GM19468 (cell line): ENCODE measurements around the gene EXD3.

Experiments used
- ATAC-seq: cut with Tn5 transposase; IDR thresholded peaks from one replicate; pipeline ENCODE4 v1.9.1; 2021; ENCODE audit warnings: mild to moderate bottlenecking, moderate library complexity, moderate number of reproducible peaks; ENCODE audit not compliant: unreplicated experiment; ENCODE audit errors: extremely low read depth

The EXD3 gene

GRCh38 chr9:137447722-137448601 lies 25.0 kb upstream of the EXD3 start:
- ATAC-seq, result no peak

DNA sequence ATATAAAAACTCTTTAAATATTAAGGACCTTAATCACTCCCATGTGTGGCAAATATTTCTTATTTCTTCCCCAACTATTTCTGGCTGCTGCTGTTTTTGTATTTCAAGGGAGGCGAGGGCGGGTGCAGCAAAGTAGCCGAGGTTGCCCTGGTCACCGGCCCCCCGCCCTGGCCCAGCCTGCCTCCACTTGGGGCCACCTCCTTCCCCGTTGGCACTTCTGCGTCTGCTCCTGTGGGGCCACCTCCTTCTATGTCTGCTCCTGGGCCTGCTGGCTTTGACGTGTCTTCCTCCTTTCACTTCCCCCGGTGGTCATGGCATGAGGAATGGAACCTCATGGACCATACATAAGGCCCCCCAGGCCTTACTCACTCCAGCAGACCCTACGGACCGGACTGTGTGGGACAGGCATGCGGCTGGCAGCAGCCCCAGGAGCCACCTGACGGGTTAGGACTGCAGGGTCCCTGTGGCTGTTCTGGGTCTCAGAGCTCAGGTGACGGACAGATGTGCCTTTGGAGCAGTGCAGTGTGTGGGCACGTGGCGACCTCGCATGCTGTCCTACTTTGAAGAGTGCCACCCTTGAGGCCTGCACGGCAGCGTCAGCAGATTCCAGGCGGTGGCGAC lies 24.0 kb upstream of the EXD3 start:
- no peak for ATAC-seq

DNA sequence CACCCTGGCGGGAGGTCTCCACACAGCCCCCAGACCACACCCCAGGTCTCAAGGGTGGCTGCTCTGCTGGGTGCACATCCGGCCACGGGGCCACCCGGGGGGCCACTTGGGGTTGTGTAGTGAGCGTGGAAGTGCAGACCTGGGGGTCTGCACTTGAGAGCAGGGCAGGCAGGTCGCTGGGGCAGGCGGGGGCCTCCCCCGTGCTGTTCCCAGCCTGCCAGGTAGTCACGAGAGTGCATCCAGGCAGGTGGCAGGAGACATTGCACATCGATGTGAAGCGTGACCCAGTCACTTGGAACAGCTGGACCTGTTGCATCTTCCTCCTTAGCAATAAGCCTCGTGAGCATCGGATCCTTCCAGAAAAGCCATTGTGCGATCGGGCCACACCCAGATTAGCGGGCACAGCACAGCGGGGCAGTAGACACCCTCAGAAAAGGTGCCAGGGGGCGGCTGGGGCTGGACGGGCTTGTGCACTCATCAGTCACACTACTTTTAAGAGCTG lies 23.0 kb upstream of the EXD3 start:
- no peak for ATAC-seq

GRCh38 chr9:137445275-137445807 lies 22.4 kb upstream of the EXD3 start:
- ATAC-seq, result no peak

DNA sequence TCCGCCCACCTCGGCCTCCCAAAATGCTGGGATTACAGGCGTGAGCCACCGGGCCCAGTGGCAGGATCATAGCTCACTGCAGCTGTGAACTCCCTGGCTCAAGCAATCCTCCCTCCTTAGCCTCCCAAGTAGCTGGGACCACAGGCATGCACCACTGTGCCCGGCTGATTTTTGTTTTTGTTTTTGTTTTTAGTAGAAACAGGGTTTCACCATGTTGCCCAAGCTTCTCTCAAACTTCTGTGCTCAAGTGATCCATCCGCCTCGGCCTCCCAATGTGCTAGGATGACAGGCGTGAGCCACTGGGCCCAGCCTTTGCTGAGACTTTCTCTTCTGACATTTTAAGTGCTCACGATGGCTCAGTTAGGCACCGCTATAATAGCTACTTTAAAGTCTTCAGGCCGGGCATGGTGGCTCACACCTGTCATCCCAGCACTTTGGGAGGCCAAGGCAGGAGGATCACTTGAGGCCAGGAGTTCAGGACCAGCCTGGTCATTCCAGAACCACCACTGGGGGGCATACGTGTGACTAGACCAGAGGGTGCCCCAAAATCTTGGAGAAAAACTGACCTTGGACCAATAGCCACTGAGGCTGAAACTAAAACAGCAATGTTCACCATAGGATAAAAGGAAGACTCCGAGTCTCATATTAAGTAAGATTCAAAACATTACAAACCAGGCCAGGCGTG lies 21.3 kb upstream of the EXD3 start:
- ATAC-seq, result no peak

- no peak for ATAC-seq
Observed at GRCh38 chr9:137441935-137442321, 19.0 kb upstream of the EXD3 start.

GRCh38 chr9:137441289-137441934 lies 18.4 kb upstream of the EXD3 start, which contains the start of gene ENTPD8:
TSS of gene ENTPD8 (minus strand) at chr9:137441357. CDS start at chr9:137438285, 3,072 bp downstream.
- ATAC-seq, result no peak

DNA sequence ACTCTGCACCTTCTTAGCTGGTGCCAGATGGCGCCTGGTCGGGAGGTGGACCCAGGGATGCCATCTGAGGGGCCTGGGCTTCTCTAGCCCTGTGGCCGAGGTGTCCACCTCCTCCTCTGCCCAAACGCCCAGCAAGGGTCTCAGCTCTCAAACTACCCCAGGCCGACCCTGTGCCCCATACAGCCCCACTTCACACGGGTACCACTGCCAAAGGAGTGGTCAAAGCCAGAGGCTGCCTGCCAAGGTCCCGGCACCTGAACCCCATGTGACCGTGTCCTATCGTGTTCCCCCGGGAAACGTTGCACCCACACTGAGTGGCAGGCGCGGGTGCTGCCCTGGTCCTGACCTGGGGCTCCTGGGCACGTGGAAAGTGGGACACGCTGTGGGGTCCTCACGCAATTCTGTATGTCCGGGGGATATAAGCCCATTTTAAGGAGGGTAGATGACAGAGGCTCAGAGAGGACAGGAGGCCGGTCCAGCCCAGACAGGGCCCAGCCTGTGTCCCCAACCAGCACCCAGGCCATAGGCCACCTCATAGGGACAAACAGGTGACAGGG lies 16.3 kb upstream of the EXD3 start:
- ATAC-seq, result no peak

DNA sequence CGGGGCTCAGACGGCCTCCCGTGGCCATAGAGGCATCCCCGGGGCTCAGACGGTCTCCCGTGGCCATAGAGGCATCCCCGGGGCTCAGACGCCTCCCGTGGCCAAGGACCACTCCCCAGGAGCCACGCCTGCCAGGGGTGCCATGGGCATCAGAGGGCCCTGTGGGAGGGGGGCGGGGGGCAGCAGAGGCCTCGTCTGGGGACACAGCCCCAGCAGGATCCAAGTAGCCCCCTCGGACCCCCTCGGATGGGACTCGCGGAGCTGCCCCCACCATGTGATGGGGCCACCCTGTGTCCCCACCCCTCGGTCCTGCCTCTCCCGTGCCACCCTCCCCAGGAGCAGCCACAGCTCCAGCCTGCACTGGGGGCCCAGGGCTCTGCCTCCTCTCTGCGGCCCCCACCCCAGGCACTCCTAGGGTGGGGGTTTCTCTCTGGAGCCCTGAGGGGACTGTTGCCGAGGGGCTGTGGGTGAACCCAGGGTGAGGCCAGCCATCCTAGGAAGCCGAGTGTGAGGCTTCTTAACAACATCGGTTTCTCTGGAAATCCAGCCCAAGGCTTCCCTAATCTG lies 15.7 kb upstream of the EXD3 start:
- no peak for ATAC-seq

DNA sequence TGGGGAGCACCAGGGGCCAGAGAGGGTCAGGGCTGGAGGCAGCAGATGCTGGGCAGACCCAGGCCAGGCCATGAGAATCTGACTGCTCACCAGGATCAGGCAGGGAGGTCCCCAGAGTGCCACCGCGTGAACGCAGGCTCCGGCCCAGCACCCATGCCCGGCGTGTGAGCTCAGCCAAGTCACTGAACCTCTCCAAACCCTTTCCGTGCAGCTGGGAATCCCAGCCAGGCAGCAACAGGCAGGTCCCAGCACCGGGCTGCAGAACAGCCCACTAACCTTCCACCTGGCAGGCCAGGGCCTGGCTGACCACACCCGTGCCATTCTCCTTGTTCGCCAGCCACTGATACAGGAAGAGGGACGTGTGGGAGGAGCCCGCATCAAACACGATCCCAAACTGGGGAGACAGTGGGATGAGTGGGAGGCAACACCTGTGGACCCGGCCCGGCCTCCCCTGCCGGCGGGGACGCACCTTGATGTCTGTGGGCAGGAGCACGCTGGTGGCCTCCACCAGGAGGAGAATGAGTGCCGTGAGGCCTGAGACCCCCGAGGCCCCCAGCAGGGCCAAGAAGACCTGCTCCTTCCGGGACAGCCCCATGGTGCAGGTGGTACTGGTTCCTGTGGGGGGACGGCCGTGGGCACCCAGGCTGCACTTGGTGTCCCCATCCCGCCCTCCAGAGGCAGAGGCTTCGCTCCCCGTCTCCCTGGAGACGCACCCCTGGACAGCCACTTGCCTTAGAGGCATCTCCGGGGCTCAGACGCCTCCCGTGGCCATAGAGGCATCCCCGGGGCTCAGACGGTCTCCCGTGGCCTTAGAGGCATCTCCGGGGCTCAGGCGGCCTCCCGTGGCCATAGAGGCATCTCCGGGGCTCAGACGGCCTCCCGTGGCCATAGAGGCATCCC lies 15.0 kb upstream of the EXD3 start:
- ATAC-seq, result no peak

GRCh38 chr9:137436761-137437600 lies 14.0 kb upstream of the EXD3 start:
- ATAC-seq, result no peak

- no peak for ATAC-seq
Observed at GRCh38 chr9:137435980-137436760, 13.2 kb upstream of the EXD3 start.

DNA sequence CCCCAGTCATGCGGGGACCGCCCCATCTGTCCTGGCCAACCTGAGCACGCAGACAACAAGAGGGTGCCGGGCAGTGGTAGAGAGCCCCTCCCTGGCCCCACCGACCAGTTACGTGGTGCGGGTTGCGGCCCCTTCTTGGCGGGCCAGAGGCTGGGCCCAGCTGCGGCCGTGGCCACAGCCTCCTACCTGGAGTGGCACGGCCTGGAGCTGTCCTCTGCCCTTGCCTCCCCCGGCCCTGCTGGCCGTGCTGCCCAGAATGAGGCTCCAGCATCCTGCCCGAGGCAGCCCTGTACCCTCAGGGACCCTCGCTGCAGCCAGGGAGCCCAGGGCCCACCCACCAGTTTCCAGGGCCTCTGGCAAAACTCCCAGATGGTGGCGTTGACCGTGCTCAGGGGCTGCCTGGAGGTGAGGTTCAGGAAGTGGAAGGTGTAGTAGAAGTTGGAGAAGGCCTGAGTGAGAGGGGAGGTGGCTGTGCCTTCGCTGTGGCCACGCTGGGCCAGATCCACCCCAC lies 12.5 kb upstream of the EXD3 start:
- ATAC-seq, result no peak

GRCh38 chr9:137434498-137435380 lies 11.8 kb upstream of the EXD3 start:
- no peak for ATAC-seq

DNA sequence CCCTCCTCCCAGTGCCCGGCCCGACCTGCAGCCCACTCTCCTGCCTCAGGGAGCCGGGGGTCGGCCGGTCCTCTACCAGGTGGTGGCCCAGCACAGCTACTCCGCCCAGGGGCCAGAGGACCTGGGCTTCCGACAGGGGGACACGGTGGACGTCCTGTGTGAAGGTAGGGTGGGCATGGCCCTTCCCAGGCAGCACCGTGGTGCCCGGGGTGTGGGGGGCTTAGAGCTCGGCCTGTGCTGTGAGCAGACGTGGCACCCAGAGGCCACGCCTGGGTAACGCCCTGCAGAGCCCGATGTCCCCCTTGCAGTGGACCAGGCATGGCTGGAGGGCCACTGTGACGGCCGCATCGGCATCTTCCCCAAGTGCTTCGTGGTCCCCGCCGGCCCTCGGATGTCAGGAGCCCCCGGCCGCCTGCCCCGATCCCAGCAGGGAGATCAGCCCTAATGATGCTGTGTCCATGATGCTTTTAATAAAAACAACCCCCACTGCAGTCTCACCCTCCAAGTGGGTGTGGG lies 11.0 kb upstream of the EXD3 start:
- ATAC-seq, result no peak
